ENCODE data around the gene RCOR3.
"Not testable (repeated sequence)": the region's sequence is repeated elsewhere in the genome, so short reads cannot be mapped to it uniquely, and the experiment has no call there.

GRCh38 chr1:211243639-211244038 lies 15.5 kb upstream of the RCOR3 start:
- not testable (repeated sequence) for TF ChIP-seq CTCF, POLR2A (IDR thresholded peaks at IDR 0.05)
